DMS114 treated with DMSO at 0.1 percent for 48 hours (cell line): Measurements from ENCODE around the gene FOXA2.

Experiments
- DNase-seq: peaks from one replicate; lab custom pipeline; 2025; ENCODE audit not compliant: unreplicated experiment; lab: John Stamatoyannopoulos, UW

The FOXA2 gene

GRCh38 chr20:22584922-22585785 lies 782 bp upstream of the FOXA2 start:
- DNase-seq, result no peak

- DNase-seq, result no peak
Measured at GRCh38 chr20:22583773-22584521, 425 bp downstream of the FOXA2 start.

- no peak for DNase-seq
Measured at GRCh38 chr20:22582964-22583772, 1.2 kb downstream of the FOXA2 start.

GRCh38 chr20:22582386-22582963 lies 1.9 kb downstream of the FOXA2 start:
- no peak for DNase-seq

- no peak for DNase-seq
Measured at GRCh38 chr20:22581437-22582385, 2.7 kb downstream of the FOXA2 start.

GRCh38 chr20:22579711-22580697 lies 4.4 kb downstream of the FOXA2 start:
- DNase-seq, result no peak

- DNase-seq, result no peak
Measured at GRCh38 chr20:22579119-22579427, 5.3 kb downstream of the FOXA2 start.

- no peak for DNase-seq
Measured at GRCh38 chr20:22578221-22579118, 5.9 kb downstream of the FOXA2 start.

- DNase-seq, result no peak
Measured at GRCh38 chr20:22577515-22578220, 6.7 kb downstream of the FOXA2 start.

GRCh38 chr20:22576733-22577514 lies 7.4 kb downstream of the FOXA2 start:
- DNase-seq, result no peak

- DNase-seq, result no peak
Measured at GRCh38 chr20:22576273-22576672, 8.1 kb downstream of the FOXA2 start.

GRCh38 chr20:22575737-22576136 lies 8.6 kb downstream of the FOXA2 start:
- DNase-seq, result no peak

GRCh38 chr20:22575087-22575721 lies 9.2 kb downstream of the FOXA2 start:
- DNase-seq, result no peak

GRCh38 chr20:22574545-22575086 lies 9.8 kb downstream of the FOXA2 start:
- DNase-seq, result no peak

- DNase-seq, result no peak
Measured at GRCh38 chr20:22572491-22572890, 11.9 kb downstream of the FOXA2 start.

- no peak for DNase-seq
Measured at GRCh38 chr20:22572023-22572422, 12.3 kb downstream of the FOXA2 start.
